DMS153 treated with DMSO at 0.1 percent for 48 hours (cell line): ENCODE data around the gene SCN11A.
"Not testable (repeated sequence)": the region's sequence is repeated elsewhere in the genome, so short reads cannot be mapped to it uniquely, and the experiment has no call there.

Source experiments
- DNase-seq: peaks from one replicate; lab custom pipeline; 2025; ENCODE audit not compliant: unreplicated experiment; lab: John Stamatoyannopoulos, UW

SCN11A gene

GRCh38 chr3:39067286-39067685 lies 15.5 kb upstream of the SCN11A start:
- DNase-seq: no peak

DNA sequence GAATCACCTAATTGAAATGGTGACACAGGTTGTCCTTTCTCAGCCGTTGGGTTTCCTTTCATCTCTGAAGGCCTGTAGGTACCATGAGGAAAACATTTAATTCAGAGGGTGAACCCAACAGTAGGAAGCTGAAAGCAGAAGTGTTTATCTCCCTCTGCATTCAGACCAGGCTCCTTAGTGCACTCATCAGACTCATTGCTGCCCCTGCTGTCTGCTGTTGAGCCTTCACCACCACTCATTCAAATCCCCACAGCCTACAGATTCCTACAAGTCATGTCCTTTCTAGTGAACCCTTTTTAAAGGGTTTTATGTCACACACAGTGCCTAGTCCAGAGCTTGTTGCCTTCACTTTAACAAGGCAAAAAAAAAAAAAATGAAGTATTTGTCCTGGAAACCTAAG lies 13.5 kb upstream of the SCN11A start:
- DNase-seq: no peak

GRCh38 chr3:39064646-39065045 lies 12.9 kb upstream of the SCN11A start:
- no peak for DNase-seq

DNA sequence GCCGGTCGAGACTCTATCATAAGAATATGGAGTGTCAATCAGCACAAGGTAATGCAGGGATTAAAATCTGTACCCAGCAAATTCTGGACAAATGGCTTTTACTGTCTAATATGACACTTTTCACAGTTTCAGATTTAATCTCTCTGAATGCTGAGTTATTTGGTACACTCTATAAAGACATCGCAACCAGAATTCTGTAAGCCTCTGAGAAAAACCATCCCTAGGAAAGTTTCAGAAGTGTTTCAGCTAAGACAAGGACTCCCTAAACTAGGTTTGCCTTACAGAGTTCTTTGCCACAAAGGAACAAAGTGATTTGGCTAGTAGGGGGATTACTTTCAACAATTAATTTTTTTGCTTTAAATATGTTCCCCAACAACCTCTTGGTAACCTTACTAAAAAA lies 11.4 kb upstream of the SCN11A start:
- no peak for DNase-seq

- no peak for DNase-seq
These were observed 10.4 kb upstream of the SCN11A start for GRCh38 chr3:39062180-39062579.

GRCh38 chr3:39061228-39061627 lies 9.5 kb upstream of the SCN11A start:
- not testable (repeated sequence) for DNase-seq

DNA sequence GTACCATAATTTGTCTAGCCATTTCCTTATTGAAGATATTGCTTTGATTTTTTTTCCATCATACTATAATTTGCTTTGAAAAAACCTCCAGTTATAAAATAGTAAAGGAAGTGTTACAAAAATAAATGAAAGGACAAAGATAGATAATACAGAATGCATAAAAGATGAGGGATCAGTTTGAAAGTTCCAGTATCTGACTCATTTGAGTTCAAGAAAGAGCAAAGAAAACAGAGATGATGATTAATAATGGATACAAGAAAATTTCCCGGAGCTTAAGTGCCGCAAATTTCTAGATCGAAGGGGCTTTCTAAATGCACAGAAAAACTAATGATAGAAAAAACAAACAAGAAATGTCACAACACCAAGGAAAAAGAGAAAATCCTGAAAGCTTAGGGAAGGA lies 4.4 kb upstream of the SCN11A start:
- no peak for DNase-seq

DNA sequence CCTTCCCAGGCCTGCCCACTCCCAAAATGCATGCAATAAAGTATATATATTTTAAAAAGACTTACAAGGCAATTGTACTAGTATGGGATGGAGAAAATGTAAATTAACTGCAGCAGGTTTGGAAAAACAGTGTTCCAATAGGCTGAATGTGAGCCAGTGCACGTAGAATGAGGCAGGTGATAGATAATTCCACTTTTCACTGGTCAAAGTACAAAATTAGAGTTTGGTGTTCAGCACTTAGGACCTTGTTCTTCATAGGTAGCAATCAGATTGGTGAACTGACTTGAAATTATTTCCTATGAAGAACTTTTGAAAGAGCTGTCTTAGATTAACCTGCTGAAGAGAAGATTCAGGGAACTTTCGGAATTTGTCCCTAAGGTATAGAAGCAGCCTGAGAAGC lies 2.0 kb upstream of the SCN11A start:
- no peak for DNase-seq

GRCh38 chr3:39052583-39052982 lies 839 bp upstream of the SCN11A start:
- DNase-seq: no peak

DNA sequence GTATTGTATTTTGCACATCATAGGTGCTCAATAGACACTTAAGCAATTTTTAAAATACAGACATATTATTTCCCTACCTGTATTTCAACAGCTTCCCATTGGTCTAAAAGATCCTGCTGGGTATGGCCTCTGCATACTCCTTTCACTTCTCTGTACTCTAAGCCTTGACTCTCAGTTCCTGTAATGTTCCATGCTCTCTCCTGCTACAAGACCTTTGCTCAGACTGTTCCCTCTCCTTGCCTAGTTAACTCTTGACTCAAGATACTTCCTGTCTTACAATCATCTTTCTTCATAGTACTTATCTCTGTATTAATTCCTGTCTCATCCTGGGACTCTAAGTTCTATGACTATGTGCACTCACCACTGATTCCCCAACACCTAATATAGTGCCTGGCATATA lies 1.7 kb downstream of the SCN11A start:
- no peak for DNase-seq

- DNase-seq: no peak
These were observed 13.6 kb downstream of the SCN11A start for GRCh38 chr3:39038165-39038564.

DNA sequence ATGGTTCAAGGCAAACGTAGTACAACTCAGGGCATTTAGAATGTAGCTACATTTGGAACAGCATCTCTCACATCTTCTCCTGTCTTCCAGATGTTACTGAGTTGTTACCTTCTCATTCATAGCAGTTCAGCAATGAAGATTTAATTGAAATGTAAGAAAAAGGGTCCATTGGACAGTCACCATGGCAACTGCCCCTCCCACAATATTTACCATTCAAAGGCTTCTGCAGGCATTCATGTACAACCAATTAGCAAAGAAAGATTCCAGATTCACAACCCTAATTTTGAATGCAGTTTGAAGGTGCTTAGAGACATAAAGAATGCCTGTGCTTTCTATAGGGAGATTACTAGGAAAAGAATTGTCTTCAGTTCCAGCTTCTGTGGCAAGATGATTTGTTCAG lies 22.2 kb downstream of the SCN11A start:
- DNase-seq: no peak

- DNase-seq: no peak
These were observed 23.2 kb downstream of the SCN11A start for GRCh38 chr3:39028546-39028945.

DNA sequence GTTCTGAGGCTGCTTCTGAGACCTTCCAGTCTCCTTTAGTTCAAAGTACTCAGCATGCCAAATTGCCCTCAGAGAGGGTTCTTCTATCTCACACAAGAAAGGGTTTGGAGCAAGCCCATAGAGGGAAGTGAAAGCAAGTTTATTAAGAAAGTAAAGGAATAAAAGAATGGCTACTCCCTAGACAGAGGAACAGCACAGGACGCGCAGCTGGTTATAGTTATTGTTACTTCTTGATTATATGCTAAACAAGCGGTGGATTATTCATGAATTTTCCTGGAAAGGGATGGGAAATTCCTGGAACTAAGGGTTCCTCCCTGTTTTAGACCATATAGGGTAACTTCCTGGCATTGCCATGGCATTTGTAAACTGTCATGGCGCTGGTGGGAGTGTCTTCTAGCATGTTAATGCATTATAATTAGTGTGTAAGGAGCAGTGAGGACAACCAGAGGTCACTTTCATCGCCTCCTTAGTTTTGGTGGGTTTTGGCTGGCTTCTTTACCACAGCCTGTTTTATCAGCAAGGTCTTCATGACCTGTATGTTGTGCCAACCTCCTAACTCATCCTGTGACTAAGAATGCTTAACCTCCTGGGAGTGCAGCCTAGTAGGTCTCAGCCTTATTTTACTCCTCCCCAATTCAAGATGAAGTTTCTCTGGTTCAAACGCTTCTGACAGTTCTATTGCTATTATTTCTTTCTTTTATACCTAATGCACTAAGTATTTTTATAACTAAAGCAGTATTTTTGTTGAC lies 26.3 kb downstream of the SCN11A start:
- DNase-seq: no peak

GRCh38 chr3:39024497-39024896 lies 27.2 kb downstream of the SCN11A start:
- DNase-seq: no peak

DNA sequence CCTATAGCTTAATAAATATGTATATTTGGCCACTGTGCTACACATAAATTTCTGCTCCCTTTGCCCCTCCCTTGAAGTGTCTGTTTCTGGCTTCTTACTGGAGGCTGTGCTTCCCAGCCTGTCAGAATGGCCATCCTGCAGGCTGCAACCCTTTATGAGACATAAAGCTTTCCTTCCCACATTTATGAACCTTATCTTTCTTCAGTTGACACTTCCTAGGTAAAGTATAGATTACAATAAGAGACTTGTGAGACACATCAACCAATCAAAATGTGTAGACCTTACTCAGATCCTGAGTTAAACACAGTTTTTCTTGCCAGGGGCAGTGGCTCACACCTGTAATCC lies 29.5 kb downstream of the SCN11A start:
- no peak for DNase-seq

DNA sequence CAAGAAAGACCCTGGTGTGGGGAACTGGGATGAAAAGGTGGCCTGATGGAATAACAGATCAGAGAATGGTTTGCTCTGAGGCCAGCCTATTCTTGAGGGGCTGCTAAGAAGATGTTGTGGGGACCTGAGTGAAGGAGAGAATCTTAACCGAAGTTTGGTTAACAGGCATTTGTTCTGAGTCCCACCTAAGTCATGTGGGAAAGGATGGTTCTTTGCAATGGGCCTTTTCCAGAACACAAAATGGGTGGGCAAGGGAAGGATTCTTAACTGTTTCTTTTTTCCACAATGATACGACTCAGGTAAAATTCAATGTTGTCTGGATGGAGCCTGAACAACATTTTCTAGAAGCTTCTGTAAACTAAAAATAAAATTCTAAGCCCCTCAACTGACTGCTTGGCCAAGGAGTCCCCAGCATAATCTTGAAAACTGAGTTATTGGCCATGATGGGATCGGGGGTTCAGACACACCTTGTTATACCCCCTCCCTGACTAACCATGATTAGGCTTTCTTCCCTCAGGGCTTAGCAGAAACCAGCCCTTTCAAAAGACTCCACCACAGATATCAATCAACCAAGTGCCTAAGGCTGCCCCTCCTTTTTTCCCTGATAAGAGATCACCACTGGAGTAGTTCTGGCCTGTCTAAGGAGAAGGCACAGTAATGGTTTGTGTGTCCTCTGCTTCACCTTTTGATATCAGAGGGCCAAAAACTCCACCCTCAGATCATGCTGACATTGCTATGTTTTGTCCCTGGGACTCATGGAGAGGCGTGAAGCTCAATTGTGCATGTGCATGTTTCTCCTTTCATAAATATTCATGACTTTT lies 30.1 kb downstream of the SCN11A start:
- no peak for DNase-seq

DNA sequence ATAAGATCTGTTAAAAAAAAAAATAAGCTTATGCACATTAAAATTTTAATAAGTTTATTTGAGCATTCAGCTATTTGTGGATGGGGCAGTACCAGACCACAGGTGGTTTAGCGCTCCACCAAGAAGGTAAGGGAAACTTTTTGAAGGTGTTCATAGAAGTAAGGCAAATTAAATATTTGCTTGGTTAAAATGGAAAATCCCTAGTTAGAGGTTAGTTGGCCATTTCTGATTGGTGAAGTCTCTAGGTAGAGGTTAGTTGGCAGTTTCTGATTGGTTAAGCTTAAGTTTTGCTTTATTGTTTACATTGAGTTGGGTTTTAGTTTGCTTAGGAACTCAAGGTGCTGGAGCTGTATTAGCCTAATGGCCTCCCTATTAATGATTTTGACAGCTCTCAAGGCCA lies 30.7 kb downstream of the SCN11A start:
- DNase-seq: no peak

DNA sequence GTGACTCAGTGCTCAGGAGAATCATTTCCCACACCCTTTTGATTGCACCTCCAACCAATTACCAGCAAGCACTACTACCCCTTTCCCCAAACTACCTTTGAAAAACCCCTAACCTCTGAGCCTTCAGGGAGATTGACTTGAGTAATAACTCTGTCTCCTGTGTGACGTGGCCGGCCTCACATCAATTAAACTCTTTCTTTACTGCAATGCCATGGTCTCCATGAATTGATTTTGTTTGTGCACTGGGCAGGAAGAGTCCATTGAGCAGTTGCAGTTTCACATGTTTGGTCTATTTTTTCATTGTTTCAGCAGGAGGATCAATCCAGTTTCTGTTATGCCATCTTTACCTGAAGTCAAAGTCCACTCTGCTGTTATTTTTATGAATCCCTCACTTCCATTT lies 32.4 kb downstream of the SCN11A start:
- no peak for DNase-seq

GRCh38 chr3:39015418-39015817 lies 36.3 kb downstream of the SCN11A start:
- DNase-seq: no peak

- DNase-seq: no peak
These were observed 37.7 kb downstream of the SCN11A start for GRCh38 chr3:39013921-39014509.

- DNase-seq: no peak
These were observed 38.5 kb downstream of the SCN11A start for GRCh38 chr3:39013289-39013688.
